Measurements from ENCODE around the gene KRTAP5-1. TPM values are rescaled to one million over a fixed set of nuclear protein-coding genes. Genes with fewer than 3 reads are reported as not detected.

KRTAP5-1 gene
- polyA plus RNA-seq, 3 donors = not detected

DNA sequence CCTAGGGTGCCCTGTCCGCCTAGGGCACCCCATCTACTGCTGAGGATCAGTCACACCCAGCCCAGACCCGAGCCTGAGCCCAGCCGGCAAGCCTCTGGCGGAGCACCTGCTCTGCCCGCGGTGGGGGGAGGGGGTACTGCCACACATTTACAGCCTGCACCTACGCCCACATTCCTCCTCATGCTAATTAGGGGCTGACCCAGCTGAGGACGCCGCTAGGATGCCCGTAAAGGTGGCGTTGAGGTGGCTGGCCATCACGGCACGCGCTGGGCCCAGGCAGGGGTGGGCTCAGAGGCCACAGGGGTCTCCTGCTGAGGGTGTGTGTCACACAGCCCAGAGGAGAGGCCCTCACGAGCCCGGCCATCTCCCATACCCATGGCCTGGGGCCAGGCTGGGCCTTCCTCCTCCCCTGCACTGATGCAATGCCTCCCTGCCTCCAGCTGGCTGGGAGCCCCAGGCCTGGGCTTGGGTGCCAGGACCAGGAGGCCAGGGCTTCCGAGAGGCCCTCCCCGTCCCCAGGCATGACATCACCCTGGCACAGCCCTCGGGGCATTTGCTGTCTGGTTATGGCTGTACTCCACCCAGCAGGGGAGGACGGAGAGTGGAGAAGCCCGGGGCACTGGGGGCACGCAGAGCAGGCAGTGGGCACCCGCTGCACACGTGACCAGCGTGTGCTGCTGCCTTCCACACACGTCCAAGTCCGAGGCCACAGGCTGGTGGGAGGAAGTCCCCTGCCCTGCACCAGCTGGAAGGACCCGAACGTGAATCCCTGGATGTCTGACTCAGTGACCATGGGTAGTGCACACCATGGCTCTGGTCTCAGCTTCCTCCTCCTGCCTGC lies 25.8 kb downstream of the KRTAP5-1 start:
- Histone ChIP-seq H3K27ac (ENCODE audit: low read depth in 1 of 2, low read length in 2 of 2) (no peak overlapping the region), H3K4me1 (ENCODE audit: control insufficient read depth in 1 of 2, insufficient read depth in 2 of 2, low read length in 2 of 2) (no peaks in the 10 kb centered on the region), H3K27me3 (ENCODE audit: control insufficient read depth in 2 of 2, insufficient read depth in 2 of 2, low read length in 2 of 2) (peaks cover 0 to 25% of the 10 kb centered on the region in 2 donors), H3K36me3 (replicated peaks in 1 of 2; ENCODE audit: control insufficient read depth in 1 of 2, insufficient read depth in 2 of 2, low read length in 2 of 2) (no peaks in the 10 kb centered on the region), H3K9me3 (replicated peaks in 1 of 2; ENCODE audit: control insufficient read depth in 1 of 2, insufficient read depth in 1 of 2, low read length in 2 of 2) (no peaks in the 10 kb centered on the region), H2AFZ (ENCODE audit: insufficient read depth, low read depth, low read length, poor library complexity, severe bottlenecking) (no peak overlapping the region), H4K20me1 (ENCODE audit: insufficient read depth, low read length) (no peaks in the 10 kb centered on the region), H3K4me3 (replicated peaks in 1 of 3; ENCODE audit: low read depth in 2 of 3, low read length in 3 of 3) (no peak overlapping the region), H3K79me2 (ENCODE audit: insufficient read depth, low read length) (no peaks in the 10 kb centered on the region), H3K4me2 (replicated peaks; ENCODE audit: extremely low read depth, low read length, poor library complexity, severe bottlenecking) (no peak overlapping the region), H3K9ac (ENCODE audit: insufficient read depth, low read length, poor library complexity, severe bottlenecking) (no peak overlapping the region)
- Mint-ChIP-seq H3K36me3 (no peaks in the 10 kb centered on the region), H3K27me3 (ENCODE audit: low read depth in 3 of 3) (peaks cover 28 to 57% (median 33%) of the 10 kb centered on the region in 3 donors), H3K27ac (no peak overlapping the region), H3K9me3 (peaks cover 0 to 3% (median 0%) of the 10 kb centered on the region in 7 donors), H3K4me1 (no peaks in the 10 kb centered on the region), H3K4me3 (peak overlapping the region in 1 of 2 donors; percentile 39)
- no peak for DNase-seq
- intact Hi-C loops (cut with micrococcal nuclease) = no loop called here
- TF ChIP-seq, protein P1, sequence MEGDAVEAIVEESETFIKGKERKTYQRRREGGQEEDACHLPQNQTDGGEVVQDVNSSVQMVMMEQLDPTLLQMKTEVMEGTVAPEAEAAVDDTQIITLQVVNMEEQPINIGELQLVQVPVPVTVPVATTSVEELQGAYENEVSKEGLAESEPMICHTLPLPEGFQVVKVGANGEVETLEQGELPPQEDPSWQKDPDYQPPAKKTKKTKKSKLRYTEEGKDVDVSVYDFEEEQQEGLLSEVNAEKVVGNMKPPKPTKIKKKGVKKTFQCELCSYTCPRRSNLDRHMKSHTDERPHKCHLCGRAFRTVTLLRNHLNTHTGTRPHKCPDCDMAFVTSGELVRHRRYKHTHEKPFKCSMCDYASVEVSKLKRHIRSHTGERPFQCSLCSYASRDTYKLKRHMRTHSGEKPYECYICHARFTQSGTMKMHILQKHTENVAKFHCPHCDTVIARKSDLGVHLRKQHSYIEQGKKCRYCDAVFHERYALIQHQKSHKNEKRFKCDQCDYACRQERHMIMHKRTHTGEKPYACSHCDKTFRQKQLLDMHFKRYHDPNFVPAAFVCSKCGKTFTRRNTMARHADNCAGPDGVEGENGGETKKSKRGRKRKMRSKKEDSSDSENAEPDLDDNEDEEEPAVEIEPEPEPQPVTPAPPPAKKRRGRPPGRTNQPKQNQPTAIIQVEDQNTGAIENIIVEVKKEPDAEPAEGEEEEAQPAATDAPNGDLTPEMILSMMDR (IDR thresholded peaks at IDR 0.05) = no peak
- WGBS (ENCODE audit: insufficient coverage) = 71% methylated on average over 26 of the region's 29 CpGs

DNA sequence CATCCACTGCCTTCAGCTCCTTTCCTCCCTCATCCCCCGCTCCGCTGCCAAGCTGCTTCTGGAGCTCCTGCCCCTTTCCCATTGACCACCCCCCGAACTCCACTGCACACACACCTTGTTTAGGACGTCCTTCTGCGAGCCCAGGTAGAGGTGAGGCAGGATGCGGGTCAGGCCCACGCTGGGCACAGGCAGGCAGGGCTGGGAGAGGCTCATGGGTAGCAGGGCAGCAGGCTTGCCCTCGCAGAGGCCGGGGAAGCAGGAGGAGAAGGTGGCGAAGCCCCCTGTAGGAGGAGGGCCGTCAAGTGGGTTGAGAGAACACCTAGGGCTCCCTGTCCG lies 26.3 kb downstream of the KRTAP5-1 start:
- no peaks in the 10 kb centered on the region for H3K9me3 ChIP-seq (replicated peaks in 1 of 2; ENCODE audit: control insufficient read depth in 1 of 2, insufficient read depth in 1 of 2, low read length in 2 of 2)
- H3K4me3 ChIP-seq (replicated peaks in 1 of 3; ENCODE audit: low read depth in 2 of 3, low read length in 3 of 3) = no peak overlapping the region
- H3K4me2 ChIP-seq (replicated peaks; ENCODE audit: extremely low read depth, low read length, poor library complexity, severe bottlenecking) = no peak overlapping the region
- no peaks in the 10 kb centered on the region for H3K36me3 ChIP-seq (replicated peaks in 1 of 2; ENCODE audit: control insufficient read depth in 1 of 2, insufficient read depth in 2 of 2, low read length in 2 of 2)
- TF ChIP-seq, protein P1 (IDR thresholded peaks at IDR 0.05) = no peak
- H3K4me1 ChIP-seq (ENCODE audit: control insufficient read depth in 1 of 2, insufficient read depth in 2 of 2, low read length in 2 of 2) = no peaks in the 10 kb centered on the region
- peak overlapping the region in 1 of 2 donors; percentile 39 for H3K4me3 Mint-ChIP-seq
- peaks cover 0 to 3% (median 0%) of the 10 kb centered on the region in 7 donors for H3K9me3 Mint-ChIP-seq
- intact Hi-C loops (cut with micrococcal nuclease) = no loop called here
- H3K27ac ChIP-seq (ENCODE audit: low read depth in 1 of 2, low read length in 2 of 2) = no peak overlapping the region
- H4K20me1 ChIP-seq (ENCODE audit: insufficient read depth, low read length) = no peaks in the 10 kb centered on the region
- H3K36me3 Mint-ChIP-seq = no peaks in the 10 kb centered on the region
- H3K27ac Mint-ChIP-seq = no peak overlapping the region
- no peak for DNase-seq
- peaks cover 0 to 31% of the 10 kb centered on the region in 2 donors for H3K27me3 ChIP-seq (ENCODE audit: control insufficient read depth in 2 of 2, insufficient read depth in 2 of 2, low read length in 2 of 2)
- 80% methylated on average over 9 of the region's 12 CpGs for WGBS (ENCODE audit: insufficient coverage)
- no peaks in the 10 kb centered on the region for H3K79me2 ChIP-seq (ENCODE audit: insufficient read depth, low read length)
- no peak overlapping the region for H3K9ac ChIP-seq (ENCODE audit: insufficient read depth, low read length, poor library complexity, severe bottlenecking)
- H3K27me3 Mint-ChIP-seq (ENCODE audit: low read depth in 3 of 3) = peaks cover 34 to 61% (median 39%) of the 10 kb centered on the region in 3 donors
- no peak overlapping the region for H2AFZ ChIP-seq (ENCODE audit: insufficient read depth, low read depth, low read length, poor library complexity, severe bottlenecking)
- no peaks in the 10 kb centered on the region for H3K4me1 Mint-ChIP-seq

All from CD14-positive monocyte (primary cell).